Stimulated activated CD4-positive, alpha-beta T cell treated with anti-CD3 and anti-CD28 coated beads, TNF-alpha, amount 100 ng/mL, for 4 hours (primary cell): ENCODE data around the gene MACROD2.

Experiments
- DNase-seq, 3 experiments: peaks; one replicate each; pipeline ENCODE4 v3.0.0-alpha.2; 2020; ENCODE audit warnings: low read depth in 3 of 3

The MACROD2 gene

DNA sequence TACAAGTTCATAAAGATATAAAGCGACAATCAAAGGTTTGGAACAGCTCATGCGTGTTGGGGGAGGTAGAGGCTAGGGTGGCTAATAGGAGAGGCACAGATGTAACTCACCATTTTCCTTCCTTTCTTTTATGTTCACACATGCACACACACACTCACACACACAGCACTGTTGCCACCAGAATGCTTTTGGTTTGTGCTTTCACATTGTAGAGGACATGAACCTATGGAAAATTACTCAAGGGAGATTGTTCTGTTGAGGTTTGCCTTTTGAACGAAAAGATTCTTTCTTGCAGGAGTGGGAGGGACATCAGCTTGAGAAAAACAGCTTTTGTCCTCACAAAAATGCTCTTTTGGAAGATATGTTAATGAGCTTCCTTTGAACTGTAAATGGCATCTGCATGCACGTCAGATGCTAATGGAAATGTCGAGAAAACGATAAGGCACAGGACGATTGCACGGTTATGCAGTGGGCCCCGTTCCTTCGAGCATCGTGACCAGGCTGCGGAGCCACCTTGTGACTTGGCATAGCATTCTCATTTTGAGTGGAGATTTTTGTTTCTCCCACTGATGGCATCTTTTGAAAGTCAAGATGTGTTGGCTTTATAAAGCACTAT is 1853.8 kb downstream of the MACROD2 start:
- no peak for DNase-seq

DNA sequence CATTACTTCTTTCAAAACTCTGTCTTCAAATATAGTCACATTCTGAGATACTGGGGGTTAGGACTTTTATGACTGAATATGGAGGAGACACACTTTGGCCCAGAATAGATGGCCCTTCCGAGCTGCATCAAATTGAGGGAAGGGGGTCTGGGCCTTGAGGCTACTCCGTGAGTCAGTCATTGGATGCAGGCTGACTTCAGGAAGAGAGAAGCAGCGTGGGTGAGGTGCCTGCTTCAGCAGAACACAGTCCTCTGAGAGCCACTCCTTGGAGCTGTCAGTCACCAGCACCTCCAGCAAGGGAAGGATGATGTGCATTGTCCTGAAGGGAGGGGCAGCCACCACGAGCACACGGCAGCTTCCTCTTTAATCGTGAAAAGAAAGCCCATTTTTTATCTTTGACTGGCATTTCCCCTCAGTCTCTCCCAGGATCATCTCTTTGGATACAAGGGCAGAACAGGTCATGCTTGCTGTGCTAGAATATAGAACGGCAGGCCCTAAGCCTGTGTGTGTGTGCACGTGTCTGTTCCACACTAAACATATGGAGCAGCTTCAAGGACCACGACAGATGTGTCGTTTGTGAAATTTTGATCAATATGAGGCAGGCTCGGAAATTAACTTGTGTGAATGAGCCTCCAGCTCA is 1856.4 kb downstream of the MACROD2 start:
- DNase-seq, result no peak

DNA sequence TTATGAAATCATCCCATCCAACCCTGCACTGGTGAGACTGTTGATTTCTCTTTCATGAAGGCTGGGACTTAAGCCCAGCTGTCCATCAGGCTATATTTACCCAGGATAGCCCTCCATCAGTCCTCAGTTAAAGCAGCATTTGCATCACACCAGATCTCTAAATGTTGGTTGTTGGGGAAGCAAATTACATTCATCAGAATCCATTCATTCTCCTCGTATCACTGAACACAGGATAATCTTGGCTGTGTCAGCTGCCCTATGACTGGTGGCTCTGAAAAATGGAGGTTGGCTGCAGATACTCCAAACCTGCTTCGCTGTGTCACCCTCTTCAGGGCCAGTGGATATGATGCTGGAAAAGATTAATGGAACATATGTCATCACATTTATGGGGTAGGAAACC is 1859.6 kb downstream of the MACROD2 start:
- no peak for DNase-seq

DNA sequence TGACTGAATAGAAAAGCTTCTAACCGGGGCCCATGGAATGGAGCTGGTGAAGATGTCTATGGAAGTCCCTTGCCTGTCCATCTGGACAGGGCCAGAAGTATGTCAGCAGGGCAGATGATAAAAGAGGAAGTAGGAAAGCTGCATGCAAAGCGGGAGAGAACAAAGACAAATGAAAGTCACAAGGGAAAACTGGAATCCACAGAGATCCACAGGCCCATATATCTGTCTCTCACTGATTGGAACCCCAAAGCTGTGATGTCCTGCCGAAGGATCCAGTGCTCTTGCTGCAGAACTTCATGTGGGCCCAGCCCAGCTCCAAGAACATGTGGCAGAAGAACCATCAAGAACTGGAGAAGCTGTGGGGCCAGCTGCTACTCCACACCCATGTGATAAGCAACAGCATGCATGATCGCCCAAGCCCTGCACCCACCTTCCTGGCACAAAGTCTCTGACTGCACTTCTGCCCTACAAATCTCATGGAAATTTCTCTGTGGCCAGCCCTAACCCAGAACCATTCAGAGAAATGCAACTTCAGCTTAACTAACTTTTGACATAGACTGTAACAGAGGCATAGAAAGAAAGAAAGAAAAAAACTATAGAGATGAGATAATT is 1862.0 kb downstream of the MACROD2 start:
- DNase-seq, result no peak

DNA sequence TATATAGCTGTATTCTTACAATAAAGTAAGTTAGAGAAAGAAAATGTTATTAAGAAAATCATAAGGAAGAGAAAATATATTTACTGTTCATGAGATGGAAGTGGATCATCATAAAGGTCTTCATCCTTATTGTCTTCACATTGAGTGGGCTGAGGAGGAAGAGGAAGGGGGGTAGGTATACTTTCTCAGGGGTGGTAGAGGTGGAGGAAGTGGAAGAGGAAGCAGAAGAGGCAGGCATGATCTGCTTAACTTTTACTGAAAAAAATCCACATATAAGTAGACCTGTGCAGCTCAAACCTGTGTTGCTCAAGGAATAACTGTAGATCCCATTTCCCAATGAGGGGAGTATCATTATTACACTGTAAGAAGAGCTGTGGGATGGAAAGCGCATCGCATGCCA is 1863.7 kb downstream of the MACROD2 start:
- no peak for DNase-seq

DNA sequence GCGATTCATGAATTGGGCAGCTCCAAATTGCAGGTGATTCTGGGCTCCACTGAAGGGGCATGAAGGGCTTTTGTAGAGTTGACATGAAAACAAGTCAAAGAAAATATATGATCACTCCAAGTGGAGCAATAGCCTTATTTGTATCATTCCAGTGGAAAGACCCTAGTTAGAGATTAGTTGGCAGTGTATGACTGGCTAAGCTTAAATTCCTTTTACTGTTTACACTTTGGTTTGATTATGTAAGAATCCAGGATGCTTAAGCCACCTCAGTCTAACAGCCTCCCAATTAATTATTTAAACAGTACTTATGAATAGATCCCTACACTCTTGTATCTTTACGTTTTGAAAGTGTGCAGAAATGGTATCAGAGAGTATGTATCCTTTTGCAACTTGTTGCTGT is 1865.5 kb downstream of the MACROD2 start:
- DNase-seq, result no peak

DNA sequence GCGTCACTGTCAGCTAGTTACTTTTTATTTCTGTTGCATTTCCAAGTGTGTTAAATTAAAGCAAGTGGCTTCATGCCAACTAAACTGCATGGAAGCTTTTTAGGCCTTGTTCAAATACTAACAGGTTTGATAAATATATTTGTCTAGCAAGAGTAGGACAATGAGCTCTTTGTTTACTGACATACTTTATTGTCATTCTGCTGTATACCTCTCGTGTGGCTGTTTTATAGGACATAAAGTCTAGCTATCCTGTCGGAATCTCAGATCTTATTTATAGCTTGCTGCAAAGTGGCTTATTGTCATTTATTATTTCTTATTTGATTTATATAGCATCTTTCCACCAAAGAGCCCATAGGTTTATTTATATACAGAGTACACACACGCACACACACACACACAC is 1866.9 kb downstream of the MACROD2 start:
- DNase-seq, result no peak

DNA sequence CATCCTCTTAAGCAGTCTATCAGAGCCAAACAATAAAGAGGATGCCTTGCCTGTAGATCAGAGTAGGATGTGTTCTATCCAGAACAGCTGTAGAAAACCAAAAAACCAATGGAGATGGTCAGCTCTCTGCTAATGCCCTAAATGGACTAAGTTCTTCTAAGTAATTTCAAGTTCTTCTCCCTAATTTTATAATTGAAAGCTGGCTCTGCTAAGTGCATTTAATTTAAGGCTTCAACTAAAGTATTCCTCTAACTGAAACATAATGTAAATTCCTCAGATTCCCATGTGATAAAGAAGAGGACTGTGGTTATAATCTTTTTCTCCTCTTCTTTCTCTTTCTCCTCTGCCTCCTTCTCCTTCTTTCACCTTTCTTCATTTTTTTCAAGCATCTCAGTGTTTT is 1868.4 kb downstream of the MACROD2 start:
- DNase-seq, result no peak

DNA sequence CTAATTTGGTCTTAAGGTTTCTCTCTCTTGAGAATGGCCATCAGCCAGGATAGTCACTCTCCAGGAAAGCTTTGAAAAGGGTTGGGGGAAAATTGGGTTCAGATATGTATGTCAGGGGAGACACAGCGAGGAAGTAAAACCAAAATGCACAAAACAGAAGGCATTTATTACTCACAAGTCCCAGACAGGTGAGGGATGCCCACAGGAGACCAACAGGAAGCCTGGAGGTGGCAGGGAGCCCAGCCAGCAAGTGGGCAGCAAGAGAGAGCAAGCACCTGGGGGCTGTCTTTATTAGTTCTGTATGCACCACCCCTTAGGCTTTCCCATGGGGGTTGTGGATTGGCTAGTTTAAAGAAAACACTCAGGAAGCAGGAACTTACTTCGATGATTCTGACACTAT is 1870.2 kb downstream of the MACROD2 start:
- no peak for DNase-seq

DNA sequence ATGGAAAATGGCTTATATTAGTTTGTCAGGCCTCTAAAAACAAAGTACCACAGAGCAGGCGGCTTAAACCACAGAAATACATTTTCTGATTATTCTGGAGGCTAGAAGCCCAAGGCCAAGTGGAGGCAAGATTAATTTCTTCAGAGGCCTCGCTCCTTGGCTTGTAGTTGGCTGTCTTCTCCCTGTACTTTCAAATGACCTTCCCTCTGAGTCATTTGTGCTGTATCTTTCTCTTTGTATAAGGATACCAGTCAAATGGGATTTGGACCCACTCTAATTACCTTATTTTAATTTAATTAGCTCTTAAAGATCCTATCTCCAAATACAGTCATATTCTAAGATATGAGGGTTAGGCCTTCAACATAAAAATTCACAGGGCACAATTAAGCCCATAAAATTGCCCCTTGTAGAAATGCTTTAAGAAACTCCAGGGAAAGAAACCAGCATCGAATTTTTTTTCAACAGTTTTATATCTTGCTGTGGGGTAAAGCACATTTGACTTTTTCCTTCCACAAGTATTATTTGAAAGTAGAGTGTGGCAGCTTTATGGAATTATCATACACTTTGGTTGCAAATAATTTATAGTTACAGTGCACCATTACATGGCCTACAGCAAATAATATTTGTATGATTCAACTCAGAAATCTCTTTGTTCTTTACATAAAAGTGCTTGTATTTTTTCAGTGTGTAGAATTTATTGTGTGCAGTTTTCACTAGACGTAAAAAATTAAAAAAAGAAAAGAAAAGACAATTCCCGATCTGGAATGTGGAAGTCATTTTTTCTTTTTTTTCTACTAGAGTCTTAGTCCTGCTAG is 1871.8 kb downstream of the MACROD2 start:
- no peak for DNase-seq

DNA sequence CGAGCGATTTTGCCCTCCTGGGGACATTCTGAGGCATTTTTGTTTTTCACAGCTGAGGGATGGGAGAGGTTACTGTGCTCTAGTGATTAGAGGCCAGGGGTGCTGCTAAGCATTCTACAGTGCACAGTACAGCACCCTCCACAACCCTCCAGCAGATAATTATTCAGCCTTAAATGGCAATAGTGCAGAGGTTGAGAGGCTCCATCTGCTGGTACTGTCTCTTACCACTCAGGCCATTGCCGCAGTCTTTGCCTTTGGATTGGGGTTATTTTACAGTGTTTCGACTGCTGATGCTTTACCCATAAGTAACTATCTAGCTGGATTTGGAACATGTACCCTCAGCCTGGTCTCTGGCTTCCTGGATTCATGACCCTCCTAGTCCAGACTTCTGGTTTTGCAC is 1872.6 kb downstream of the MACROD2 start:
- no peak for DNase-seq

DNA sequence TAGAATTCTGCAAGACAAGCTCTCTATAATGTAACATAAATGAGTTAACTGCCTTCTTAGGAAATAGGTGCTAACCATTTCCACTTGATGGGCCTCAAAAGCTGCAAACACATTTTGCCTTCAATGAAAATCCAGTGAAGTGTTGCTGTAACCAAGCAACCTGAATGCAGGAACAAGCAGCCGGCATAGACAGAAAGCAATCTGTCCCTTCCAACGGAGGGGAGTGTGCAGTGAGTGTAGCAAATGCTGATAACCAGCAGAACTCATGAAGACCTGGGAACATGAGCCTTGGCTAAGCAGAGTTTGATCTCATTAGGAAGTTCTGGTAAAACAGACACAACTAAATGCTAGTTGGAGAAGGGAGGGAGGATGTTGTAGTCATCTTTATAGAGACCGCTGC is 1880.1 kb downstream of the MACROD2 start:
- no peak for DNase-seq

DNA sequence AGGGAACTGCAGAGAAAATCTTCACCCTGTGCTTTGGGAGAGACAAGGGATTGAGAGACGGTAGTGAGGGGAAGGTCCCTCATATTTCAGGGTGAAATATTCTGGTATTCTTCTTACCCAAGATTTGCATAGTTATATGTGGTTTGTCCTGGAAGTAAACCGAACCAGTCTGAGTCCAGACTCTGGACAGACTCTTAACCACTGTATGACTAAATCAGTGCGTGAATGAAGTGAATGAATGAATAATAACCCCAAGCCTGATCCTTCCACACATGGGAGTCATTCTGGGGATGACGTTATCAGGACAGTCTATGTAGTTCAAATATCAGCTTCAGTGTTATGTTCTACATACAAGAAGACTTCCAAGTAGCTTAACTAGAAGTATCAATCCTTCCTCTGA is 1887.2 kb downstream of the MACROD2 start:
- DNase-seq, result no peak

DNA sequence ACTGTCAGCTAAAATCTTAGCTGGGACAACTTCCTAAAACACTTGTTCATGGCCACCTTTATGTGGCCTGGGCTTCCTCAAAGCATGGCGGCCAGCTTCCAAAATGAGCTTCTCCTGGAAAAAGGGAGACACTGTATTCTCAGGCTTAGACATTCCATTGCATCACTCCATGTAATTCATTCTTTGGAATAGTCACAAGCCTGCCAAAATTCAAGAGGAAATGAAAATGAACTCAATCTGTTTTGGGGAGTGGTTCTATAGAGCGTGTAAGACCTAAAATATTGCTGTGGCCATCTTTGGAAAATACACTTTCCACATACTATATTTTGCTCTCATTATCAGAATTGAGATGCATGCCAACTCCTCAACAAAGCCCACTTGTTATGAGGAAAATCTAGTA is 1890.9 kb downstream of the MACROD2 start:
- DNase-seq, result no peak

DNA sequence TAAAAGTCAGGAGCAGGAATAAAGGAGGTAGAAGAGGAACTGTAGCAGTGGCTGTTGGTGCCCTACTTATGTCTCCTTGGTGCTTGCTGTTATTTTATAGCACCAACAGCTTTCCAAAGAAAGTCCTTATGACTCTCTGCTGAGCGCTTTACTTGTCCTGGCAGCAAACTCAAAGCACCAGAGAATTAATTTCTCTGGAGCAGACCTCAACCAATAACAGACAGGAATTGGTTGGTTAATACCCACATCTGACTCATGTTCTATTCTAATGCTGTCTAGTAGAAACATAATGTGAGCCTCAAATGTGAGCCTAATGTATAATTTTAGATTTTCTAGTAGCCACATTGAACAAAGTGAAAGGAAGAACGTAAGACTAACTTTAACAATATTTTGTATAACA is 1892.1 kb downstream of the MACROD2 start:
- DNase-seq, result no peak

DNA sequence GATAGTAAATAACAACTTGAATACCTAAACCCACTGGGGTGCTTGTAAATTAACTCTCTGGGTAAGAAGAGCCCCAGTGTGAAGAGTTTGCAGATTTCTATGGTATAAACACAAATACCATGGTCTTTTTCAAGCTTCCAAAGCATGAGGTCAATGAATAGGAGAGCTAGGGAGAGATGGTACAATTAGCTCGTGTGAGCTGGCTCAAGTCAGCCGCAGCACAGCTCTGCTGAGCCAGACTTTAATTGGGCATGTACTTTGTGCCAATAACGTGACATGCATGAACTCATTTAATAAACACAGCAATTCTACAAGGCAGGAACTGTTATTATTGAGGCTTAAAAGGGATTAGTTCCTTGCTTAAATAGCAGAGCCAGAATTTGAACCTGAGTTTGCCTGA is 1893.7 kb downstream of the MACROD2 start:
- no peak for DNase-seq

DNA sequence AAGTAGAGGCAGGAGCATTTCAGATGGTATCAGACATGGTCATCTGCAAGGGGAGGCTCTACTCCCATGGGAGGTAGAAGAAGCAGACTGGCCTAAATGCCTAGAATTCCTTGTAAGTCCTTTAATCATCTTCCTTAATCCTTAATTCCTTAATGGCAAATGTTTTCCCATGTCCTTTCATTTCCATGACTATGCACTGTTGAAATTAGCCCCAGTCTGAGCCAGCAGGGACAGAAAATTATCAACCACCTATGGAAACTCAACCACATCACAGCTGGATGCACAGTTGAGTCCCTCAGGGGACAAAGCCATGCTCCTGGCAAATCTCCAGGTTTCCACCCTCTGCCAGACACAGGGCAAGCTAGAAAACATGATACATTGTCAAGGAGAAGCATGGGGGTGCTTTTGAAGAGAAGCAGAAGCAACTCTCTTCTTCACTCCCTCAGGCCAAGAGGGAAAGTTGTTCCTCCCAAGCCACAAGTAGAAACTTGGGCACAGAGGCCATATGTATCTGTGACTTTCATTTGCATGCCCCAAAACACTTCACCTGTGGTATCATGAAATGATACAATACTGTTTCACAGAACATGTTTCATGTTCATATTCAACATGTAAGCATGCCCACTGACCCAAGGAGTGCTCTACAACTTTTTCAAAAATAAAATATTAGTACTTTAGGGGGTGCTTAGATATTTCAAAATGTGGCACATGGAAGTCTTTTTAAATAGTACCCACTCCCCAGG is 1894.4 kb downstream of the MACROD2 start:
- DNase-seq, result no peak

DNA sequence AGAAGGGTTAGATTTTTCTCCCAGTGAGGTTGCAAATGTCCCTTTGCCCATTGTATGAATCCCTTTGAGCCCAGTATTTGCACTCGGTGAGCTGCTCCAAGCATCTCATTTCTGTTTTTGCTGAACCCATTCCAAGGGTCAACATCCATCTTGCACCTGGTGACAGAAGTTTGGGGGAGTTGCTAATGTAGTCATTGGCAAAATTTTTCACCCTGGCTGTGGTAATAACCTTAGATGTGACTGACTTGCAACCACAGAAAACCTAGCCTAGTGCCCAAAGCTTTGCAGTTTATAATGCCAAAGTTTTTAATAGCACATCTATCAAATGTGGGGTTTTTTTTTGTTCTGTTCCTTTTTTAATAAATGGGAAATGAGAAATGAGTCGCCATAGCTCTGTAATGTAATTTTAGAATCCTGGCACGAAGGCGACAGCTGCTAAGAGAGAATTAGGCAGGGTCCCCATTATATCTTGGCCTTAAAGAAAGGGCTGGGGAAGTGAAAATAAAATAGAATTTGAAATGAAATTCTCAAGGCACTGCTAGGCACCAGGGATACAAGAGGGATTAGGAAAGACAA is 1895.2 kb downstream of the MACROD2 start:
- DNase-seq, result no peak

DNA sequence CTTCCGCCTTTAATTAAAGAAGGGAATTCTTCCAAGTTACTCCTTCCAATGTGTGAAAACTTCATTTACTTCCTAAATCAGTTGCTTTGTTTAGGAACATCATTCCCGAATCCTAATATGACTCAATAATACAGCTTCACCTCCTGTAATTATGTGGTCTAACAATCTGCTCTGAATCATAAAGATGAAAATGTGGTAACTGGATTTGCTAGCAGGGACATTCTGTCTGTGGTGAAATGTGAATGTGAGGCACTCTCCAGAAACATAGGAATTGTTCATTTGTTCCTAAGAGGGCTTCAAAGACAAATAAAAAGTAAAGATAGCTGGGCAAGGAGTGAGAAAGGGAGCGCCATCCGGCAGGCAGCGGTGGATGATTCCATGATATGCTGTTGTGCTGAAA is 1899.8 kb downstream of the MACROD2 start:
- no peak for DNase-seq

DNA sequence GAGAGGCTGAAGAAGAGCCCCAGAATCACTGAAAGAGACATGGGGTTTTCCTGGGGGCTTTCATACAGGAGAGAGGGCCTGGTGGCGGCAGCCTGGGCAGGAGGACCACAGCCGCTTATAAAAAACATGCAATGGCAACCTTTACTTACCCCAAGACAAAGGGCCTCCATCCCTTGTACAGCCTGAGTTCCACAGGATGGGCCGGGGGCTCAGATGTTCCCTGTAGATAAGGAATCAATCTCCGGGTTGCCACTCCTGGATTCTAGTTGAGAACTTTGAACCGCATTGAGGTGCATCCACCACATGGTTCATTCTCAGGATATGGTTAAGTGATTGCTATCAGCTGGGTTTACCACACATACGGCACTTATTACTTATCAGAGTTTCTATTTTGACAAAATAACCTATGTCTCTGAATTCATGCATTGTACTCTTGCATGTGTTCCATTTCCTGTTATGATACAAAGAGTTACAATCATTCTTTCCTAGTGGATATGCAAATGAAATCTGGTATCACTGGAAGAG is 1900.3 kb downstream of the MACROD2 start:
- no peak for DNase-seq

DNA sequence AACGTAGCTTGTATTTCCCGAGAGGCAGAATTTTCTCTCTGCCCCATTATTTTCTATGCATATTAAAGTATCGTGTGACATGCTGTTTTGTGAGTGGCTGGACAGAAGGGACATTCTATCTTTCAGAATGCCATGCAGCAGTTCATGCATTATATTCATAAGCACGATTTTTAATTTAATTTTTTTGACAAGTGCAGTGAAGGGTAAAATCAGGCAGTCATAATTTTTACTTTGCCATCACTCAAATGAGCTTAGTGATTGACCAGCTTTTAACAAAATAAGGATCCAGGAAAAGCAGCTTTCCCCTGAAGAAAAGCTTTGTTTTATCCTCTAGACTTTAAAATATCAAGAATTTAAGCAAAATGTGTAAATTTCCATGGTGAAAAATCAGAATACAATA is 1904.7 kb downstream of the MACROD2 start:
- DNase-seq, result no peak
